CD4-positive, alpha-beta T cell treated with Interleukin-6 at 100 ng/mL for 8 hours (primary cell): ENCODE results near the gene ITFG1.
"Not testable (repeated sequence)": the region's sequence is repeated elsewhere in the genome, so short reads cannot be mapped to it uniquely, and the experiment has no call there.

Experiments used
- DNase-seq: peaks from one replicate; pipeline ENCODE4 v3.0.0-alpha.2; 2020; ENCODE audit warnings: mixed read lengths, low spot score

The ITFG1 gene

GRCh38 chr16:47241061-47241460 is 219.8 kb downstream of the ITFG1 start:
- no peak for DNase-seq

GRCh38 chr16:47236716-47237115 is 224.1 kb downstream of the ITFG1 start:
- DNase-seq, result no peak

- DNase-seq, result no peak
Observed at GRCh38 chr16:47230296-47230695, 230.6 kb downstream of the ITFG1 start.

- DNase-seq, result no peak
Observed at GRCh38 chr16:47229053-47230050, 231.5 kb downstream of the ITFG1 start.

- DNase-seq, result no peak
Observed at GRCh38 chr16:47228241-47228640, 232.6 kb downstream of the ITFG1 start.

GRCh38 chr16:47213761-47214440 is 247.0 kb downstream of the ITFG1 start:
- DNase-seq, result no peak

- no peak for DNase-seq
Observed at GRCh38 chr16:47211218-47211617, 249.6 kb downstream of the ITFG1 start.

- no peak for DNase-seq
Observed at GRCh38 chr16:47204736-47205504, 255.9 kb downstream of the ITFG1 start.

GRCh38 chr16:47203433-47203832 is 257.4 kb downstream of the ITFG1 start:
- not testable (repeated sequence) for DNase-seq

- no peak for DNase-seq
Observed at GRCh38 chr16:47198180-47198575, 262.7 kb downstream of the ITFG1 start.

GRCh38 chr16:47197536-47198179 is 263.2 kb downstream of the ITFG1 start:
- no peak for DNase-seq

- no peak for DNase-seq
Observed at GRCh38 chr16:47196457-47196856, 264.4 kb downstream of the ITFG1 start.

- no peak for DNase-seq
Observed at GRCh38 chr16:47182318-47182717, 278.5 kb downstream of the ITFG1 start.

- DNase-seq, result not testable (repeated sequence)
Observed at GRCh38 chr16:47181066-47181465, 279.8 kb downstream of the ITFG1 start.

GRCh38 chr16:47180073-47180472 is 280.8 kb downstream of the ITFG1 start:
- no peak for DNase-seq

GRCh38 chr16:47175152-47175551 is 285.7 kb downstream of the ITFG1 start:
- DNase-seq, result no peak

- no peak for DNase-seq
Observed at GRCh38 chr16:47162670-47163420, 298.0 kb downstream of the ITFG1 start.

- DNase-seq, result no peak
Observed at GRCh38 chr16:47161464-47161863, 299.4 kb downstream of the ITFG1 start.

- DNase-seq, result no peak
Observed at GRCh38 chr16:47160422-47160821, 300.4 kb downstream of the ITFG1 start.

- DNase-seq, result no peak
Observed at GRCh38 chr16:47158992-47159391, 301.9 kb downstream of the ITFG1 start.

GRCh38 chr16:47156680-47157215 is 304.1 kb downstream of the ITFG1 start:
- no peak for DNase-seq
